Measurements from ENCODE around the gene VRK1.

- TF ChIP-seq ZNF512 (CRISPR knock-in tag; IDR thresholded peaks at IDR 0.05; ENCODE audit: borderline replicate concordance), result no peak
- no peak for TF ChIP-seq ZNF281 (CRISPR knock-in tag; IDR thresholded peaks at IDR 0.05)
- TF ChIP-seq NR2C2 (CRISPR knock-in tag; IDR thresholded peaks at IDR 0.05), result no peak
- no peak for TF ChIP-seq CTCF (IDR thresholded peaks at IDR 0.05)
- no peak for TF ChIP-seq TCF7 (CRISPR knock-in tag; IDR thresholded peaks at IDR 0.05; ENCODE audit: low read depth)
- TF ChIP-seq, protein P1, sequence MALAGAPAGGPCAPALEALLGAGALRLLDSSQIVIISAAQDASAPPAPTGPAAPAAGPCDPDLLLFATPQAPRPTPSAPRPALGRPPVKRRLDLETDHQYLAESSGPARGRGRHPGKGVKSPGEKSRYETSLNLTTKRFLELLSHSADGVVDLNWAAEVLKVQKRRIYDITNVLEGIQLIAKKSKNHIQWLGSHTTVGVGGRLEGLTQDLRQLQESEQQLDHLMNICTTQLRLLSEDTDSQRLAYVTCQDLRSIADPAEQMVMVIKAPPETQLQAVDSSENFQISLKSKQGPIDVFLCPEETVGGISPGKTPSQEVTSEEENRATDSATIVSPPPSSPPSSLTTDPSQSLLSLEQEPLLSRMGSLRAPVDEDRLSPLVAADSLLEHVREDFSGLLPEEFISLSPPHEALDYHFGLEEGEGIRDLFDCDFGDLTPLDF (CRISPR knock-in tag; IDR thresholded peaks at IDR 0.05), result no peak
- no peak for TF ChIP-seq CREB1 (CRISPR knock-in tag; IDR thresholded peaks at IDR 0.05)
- TF ChIP-seq ELF4 (CRISPR knock-in tag; IDR thresholded peaks at IDR 0.05; ENCODE audit: low read depth), result no peak
Measured at GRCh38 chr14:96811985-96812667, 14.9 kb downstream of the VRK1 start.

All from WTC11 (cell line).